Mucosa of descending colon (tissue), 3 donors: ENCODE data around the gene CNTNAP2. TPM values are rescaled to one million over a fixed set of nuclear protein-coding genes. Genes with fewer than 3 reads are reported as not detected.
A peak's percentile ranks its signal among the peaks of the same experiment; 100 is the strongest.

Experiments used
- ATAC-seq: fragments of 200-7000 bp; cut with Tn5 transposase; one replicate; pipeline ENCODE4 v1.9.1; 2020; ENCODE audit warnings: mild to moderate bottlenecking, moderate library complexity
- DNase-seq, 3 donors: peaks; one replicate each; pipeline ENCODE4 v3.0.0-alpha.2; 2020
- H3K36me3 ChIP-seq: fragments of 200-600 bp; one replicate; pipeline ENCODE4 v1.8.0; 2021; ENCODE audit warnings: low read depth, mild to moderate bottlenecking
- H3K4me1 ChIP-seq: fragments of 200-600 bp; one replicate; pipeline ENCODE4 v1.8.0; 2021; ENCODE audit warnings: low read depth, mild to moderate bottlenecking
- H3K4me3 ChIP-seq: fragments of 200-600 bp; one replicate; pipeline ENCODE4 v1.8.0; 2021; ENCODE audit warnings: mild to moderate bottlenecking
- H3K9me3 ChIP-seq: fragments of 200-600 bp; one replicate; pipeline ENCODE4 v1.8.0; 2021; ENCODE audit warnings: mild to moderate bottlenecking
- intact Hi-C, 2 donors: fragments of 100-400 bp; cut with DNase I in 1 of 2; cut with micrococcal nuclease in 1 of 2; formaldehyde crosslinking; loops; one replicate each; pipeline versions ENCODE4 v1.11.0 to v1.11.1; 2022; cut with DNase I, micrococcal nuclease
- total RNA-seq, 3 donors: library from RNA; stranded (reverse); fragmentation: NEBNext Ultra II Directional in 2 of 3; extraction: Animal tissue kit (Norgen Biotek cat#: 25700) in 2 of 3; gene quantifications; one replicate each; pipeline versions ENCODE4 v1.2.1 to v1.2.4, GENCODE V29; 2021 to 2023
- TF ChIP-seq, protein P1 (sequence below): fragments of 200-600 bp; IDR thresholded peaks from one replicate; pipeline ENCODE4 v1.8.0; 2022; ENCODE audit warnings: antibody characterized with exemption, mild to moderate bottlenecking
- donor health status: DM: no; HTN: no; CAD: no; lungs with moderate emphysema.
- donor health status: DM: no; HTN: no; CAD: no.
- donor health status: DM: no; HTN: yes; CAD: no.

CNTNAP2 gene
- total RNA-seq, 3 donors from 2014 or later: 3.1 to 5.9 (median 4.2) TPM

GRCh38 chr7:146115851-146116520 is 615 bp upstream of the CNTNAP2 start:
- Histone ChIP-seq H3K4me1 (peaks cover 3% of the 10 kb centered on the region), H3K9me3 (no peaks in the 10 kb centered on the region), H3K36me3 (no peaks in the 10 kb centered on the region), H3K4me3 (no peak overlapping the region)
- intact Hi-C loops: loop anchor here in 1 of 2 donors (5.0 kb wide), 1 partner anchor 899 kb away; no protein-coding TSS in a partner anchor
- TF ChIP-seq, protein P1, sequence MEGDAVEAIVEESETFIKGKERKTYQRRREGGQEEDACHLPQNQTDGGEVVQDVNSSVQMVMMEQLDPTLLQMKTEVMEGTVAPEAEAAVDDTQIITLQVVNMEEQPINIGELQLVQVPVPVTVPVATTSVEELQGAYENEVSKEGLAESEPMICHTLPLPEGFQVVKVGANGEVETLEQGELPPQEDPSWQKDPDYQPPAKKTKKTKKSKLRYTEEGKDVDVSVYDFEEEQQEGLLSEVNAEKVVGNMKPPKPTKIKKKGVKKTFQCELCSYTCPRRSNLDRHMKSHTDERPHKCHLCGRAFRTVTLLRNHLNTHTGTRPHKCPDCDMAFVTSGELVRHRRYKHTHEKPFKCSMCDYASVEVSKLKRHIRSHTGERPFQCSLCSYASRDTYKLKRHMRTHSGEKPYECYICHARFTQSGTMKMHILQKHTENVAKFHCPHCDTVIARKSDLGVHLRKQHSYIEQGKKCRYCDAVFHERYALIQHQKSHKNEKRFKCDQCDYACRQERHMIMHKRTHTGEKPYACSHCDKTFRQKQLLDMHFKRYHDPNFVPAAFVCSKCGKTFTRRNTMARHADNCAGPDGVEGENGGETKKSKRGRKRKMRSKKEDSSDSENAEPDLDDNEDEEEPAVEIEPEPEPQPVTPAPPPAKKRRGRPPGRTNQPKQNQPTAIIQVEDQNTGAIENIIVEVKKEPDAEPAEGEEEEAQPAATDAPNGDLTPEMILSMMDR: no peak
- ATAC-seq (peak; percentile 67), DNase-seq (peak; percentile 26 to 40 (median 26))

- H3K4me3 ChIP-seq: no peak overlapping the region
- ATAC-seq (no peak), DNase-seq (no peak)
- H3K9me3 ChIP-seq: no peaks in the 10 kb centered on the region
- peaks cover 3% of the 10 kb centered on the region for H3K4me1 ChIP-seq
- intact Hi-C loops: loop anchor here in 1 of 2 donors (5.0 kb wide), 1 partner anchor 900 kb away; no protein-coding TSS in a partner anchor
- TF ChIP-seq, protein P1: no peak
- H3K36me3 ChIP-seq: no peaks in the 10 kb centered on the region
Measured at GRCh38 chr7:146117576-146117975, 975 bp downstream of the CNTNAP2 start.

DNA sequence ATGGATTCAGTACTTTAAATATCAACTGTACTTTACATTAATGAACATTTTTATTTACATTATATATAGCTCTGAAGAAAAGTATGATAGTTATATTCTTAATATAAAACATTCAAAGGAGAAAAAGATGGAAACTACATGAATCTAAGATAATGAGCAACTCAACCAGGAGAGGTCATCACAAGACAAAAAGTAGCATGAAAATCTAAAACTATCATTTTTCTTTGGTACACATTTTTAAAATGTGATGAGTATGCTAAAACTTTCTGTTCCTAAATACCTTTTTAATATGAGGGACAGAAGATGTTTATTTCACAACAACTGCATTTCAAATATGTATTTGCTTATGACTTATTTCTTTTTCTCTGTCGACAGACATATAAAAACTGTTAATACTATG is 2.4 kb downstream of the CNTNAP2 start:
- H3K4me1 ChIP-seq: peaks cover 3% of the 10 kb centered on the region
- H3K36me3 ChIP-seq: no peaks in the 10 kb centered on the region
- no peak for ATAC-seq
- no peak for DNase-seq
- intact Hi-C loops: loop anchor here in 1 of 2 donors (5.0 kb wide), 1 partner anchor 902 kb away; no protein-coding TSS in a partner anchor
- no peaks in the 10 kb centered on the region for H3K9me3 ChIP-seq
- TF ChIP-seq, protein P1: no peak
- H3K4me3 ChIP-seq: no peak overlapping the region

GRCh38 chr7:146123715-146124114 is 7.1 kb downstream of the CNTNAP2 start:
- Histone ChIP-seq H3K36me3 (no peaks in the 10 kb centered on the region), H3K9me3 (no peaks in the 10 kb centered on the region), H3K4me3 (no peak overlapping the region), H3K4me1 (no peaks in the 10 kb centered on the region)
- no peak for DNase-seq
- intact Hi-C loops: no loop called here
- TF ChIP-seq, protein P1: no peak
- no peak for ATAC-seq

DNA sequence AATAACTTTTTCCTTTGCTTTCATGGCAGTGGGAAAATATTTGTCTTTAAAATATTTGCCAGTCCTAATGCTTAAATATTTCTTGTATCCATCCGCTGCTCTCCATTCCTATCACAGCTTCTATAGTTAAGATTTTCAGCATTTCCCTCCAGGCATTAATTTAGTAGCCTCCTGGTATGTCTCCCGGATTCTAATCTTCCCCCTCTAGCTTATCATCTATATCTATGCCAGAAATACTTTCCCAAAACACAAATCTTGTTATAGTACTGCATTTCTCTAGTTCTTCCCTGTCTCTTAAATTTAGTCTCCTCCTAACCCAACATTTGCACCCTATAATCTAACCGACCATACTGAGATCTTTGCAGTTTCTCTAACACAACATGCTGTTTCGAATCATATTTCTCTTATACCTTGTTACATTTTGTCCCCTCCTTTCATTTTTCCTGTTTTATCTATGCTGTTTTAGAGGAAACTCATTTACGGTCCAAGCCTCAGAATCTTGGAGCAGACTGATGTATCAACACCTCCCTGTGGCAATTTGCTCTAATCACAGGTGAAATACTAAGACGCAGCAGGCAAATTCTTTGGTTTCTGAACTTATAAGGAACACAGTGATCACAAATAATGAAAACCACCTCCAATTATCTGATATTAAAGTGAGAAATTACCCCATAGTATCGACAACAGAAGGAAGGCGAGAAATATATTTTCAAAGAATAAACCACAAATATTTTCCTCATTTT is 10.3 kb downstream of the CNTNAP2 start:
- intact Hi-C loops: no loop called here
- no peak overlapping the region for H3K4me3 ChIP-seq
- TF ChIP-seq, protein P1: no peak

More for the DNA sequence above, 10.3 kb downstream of the CNTNAP2 start:
- Histone ChIP-seq H3K4me1 (no peaks in the 10 kb centered on the region), H3K9me3 (no peaks in the 10 kb centered on the region), H3K36me3 (no peaks in the 10 kb centered on the region)
- ATAC-seq (no peak), DNase-seq (no peak)
